Measurements from ENCODE around the gene RANBP1. TPM values are rescaled to one million over a fixed set of nuclear protein-coding genes. Genes with fewer than 3 reads are reported as not detected.
A peak's percentile ranks its signal among the peaks of the same experiment; 100 is the strongest.

RANBP1 gene
- total RNA-seq, 1 experiment from 2014 or later: 522 TPM

DNA sequence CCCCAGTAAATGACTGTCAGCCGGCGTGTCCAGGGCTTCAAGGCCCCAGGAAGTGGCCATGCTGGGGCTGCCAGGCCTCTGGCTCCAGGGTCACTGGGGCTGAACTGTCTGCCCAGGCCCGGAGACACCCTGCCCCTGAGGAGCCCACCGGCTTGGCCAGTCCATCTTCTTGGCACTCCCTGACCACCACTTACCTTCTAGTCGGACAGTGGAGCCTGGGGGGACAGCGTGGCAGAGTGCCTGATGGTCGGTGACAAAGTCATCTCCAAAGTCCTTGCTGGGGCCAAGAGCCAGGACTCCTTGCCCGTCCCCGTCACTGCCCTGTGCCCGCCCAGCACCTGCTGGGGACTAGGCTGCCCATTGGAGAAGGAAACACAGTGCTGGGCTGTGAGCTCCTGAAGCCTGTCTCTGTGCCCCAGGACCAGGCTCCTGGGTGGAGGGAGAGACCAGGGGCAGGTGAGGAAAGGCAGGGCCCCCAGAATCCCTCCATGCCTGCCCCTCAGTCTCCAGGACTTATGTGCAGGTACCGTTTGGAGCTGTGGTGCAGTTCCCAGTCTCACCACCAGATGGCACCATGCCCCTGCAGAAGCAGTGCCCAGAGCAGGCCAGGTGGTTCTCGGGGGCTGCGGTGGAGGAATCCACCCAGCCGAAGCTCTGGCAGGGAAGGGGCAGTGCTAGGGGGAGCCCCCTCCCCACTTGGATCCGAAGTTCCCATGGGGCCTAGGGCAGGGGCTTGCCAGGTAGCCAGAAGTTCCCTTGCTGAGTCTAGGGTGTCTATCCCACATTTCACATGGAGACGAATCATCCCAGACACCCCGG, 40.9 kb downstream of the RANBP1 start:
- H3K36me3 Mint-ChIP-seq (ENCODE audit: insufficient read depth in 1 of 3, low read depth in 3 of 3): no peaks in the 10 kb centered on the region
- H2BK20ac ChIP-seq (ENCODE audit: low read depth, low read length, poor library complexity, severe bottlenecking): no peak overlapping the region
- H3K23ac ChIP-seq (ENCODE audit: insufficient read length, low read depth, low read length): no peak overlapping the region
- no peaks in the 10 kb centered on the region for H4K20me1 ChIP-seq (ENCODE audit: control insufficient read depth, insufficient read depth, insufficient read length)
- no peak overlapping the region for H2BK5ac ChIP-seq (ENCODE audit: insufficient read length, low read length)
- no peak overlapping the region for H2BK12ac ChIP-seq (ENCODE audit: insufficient read length, low read depth, low read length)
- H3K9me3 ChIP-seq (ENCODE audit: control insufficient read depth, low read depth, low read length): no peaks in the 10 kb centered on the region
- no peak overlapping the region for H4K5ac ChIP-seq (ENCODE audit: insufficient read length, low read depth, low read length)
- no peak overlapping the region for H3K4me2 ChIP-seq (ENCODE audit: insufficient read depth, insufficient read length, low read length)
- no peaks in the 10 kb centered on the region for H3K9me3 Mint-ChIP-seq
- no peak overlapping the region for H2AK5ac ChIP-seq (ENCODE audit: insufficient read length, low read length)
- H3K27me3 ChIP-seq (ENCODE audit: insufficient read depth, low read length): no peaks in the 10 kb centered on the region
- DNase-seq: peak; percentile 89
- H2AFZ ChIP-seq (ENCODE audit: low read length): no peak overlapping the region
- no peak overlapping the region for H3K18ac ChIP-seq (ENCODE audit: insufficient read length, low read depth, low read length)
- no peak overlapping the region for H2BK120ac ChIP-seq (ENCODE audit: low read depth, low read length, poor library complexity, severe bottlenecking)
- H3K14ac ChIP-seq (ENCODE audit: insufficient read depth, low read length): no peak overlapping the region
- no CpG with 5 or more reads among the region's 17 CpGs for WGBS (ENCODE audit: extremely low coverage, insufficient read length, low lambda C conversion rate)
- no peaks in the 10 kb centered on the region for H3K79me2 ChIP-seq (ENCODE audit: insufficient read depth, low read length)
- H2BK15ac ChIP-seq (ENCODE audit: low read depth, low read length): no peak overlapping the region
- no peak overlapping the region for H3K27ac ChIP-seq (ENCODE audit: insufficient read length, low read depth, low read length)
- H3K4me1 Mint-ChIP-seq: peaks cover 6 to 14% of the 10 kb centered on the region in 2 experiments
- H3K4me3 Mint-ChIP-seq: 0 out of 5 replicates have a peak overlapping the region, but pooled peaks of 1 of the 2 experiments have one; percentile 23
- H3K56ac ChIP-seq (ENCODE audit: insufficient read length, low read depth, low read length): no peak overlapping the region
- H3K27ac Mint-ChIP-seq: no peak overlapping the region
- H3T11ph ChIP-seq (ENCODE audit: low read length): no peak overlapping the region
- no peak overlapping the region for H4K91ac ChIP-seq (ENCODE audit: insufficient read length, low read depth, low read length)
- no peak overlapping the region for H4K8ac ChIP-seq (replicated peaks; ENCODE audit: insufficient read length, low read depth, low read length)
- peaks cover 5% of the 10 kb centered on the region for H3K23me2 ChIP-seq (ENCODE audit: insufficient read length, low read depth, low read length, poor library complexity, severe bottlenecking)
- H3K79me1 ChIP-seq (ENCODE audit: insufficient read depth, low read depth, low read length, poor library complexity, severe bottlenecking): no peaks in the 10 kb centered on the region
- TF ChIP-seq, protein P1, sequence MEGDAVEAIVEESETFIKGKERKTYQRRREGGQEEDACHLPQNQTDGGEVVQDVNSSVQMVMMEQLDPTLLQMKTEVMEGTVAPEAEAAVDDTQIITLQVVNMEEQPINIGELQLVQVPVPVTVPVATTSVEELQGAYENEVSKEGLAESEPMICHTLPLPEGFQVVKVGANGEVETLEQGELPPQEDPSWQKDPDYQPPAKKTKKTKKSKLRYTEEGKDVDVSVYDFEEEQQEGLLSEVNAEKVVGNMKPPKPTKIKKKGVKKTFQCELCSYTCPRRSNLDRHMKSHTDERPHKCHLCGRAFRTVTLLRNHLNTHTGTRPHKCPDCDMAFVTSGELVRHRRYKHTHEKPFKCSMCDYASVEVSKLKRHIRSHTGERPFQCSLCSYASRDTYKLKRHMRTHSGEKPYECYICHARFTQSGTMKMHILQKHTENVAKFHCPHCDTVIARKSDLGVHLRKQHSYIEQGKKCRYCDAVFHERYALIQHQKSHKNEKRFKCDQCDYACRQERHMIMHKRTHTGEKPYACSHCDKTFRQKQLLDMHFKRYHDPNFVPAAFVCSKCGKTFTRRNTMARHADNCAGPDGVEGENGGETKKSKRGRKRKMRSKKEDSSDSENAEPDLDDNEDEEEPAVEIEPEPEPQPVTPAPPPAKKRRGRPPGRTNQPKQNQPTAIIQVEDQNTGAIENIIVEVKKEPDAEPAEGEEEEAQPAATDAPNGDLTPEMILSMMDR (conservative IDR thresholded peaks at IDR 0.05): peak; percentile 98
- no peaks in the 10 kb centered on the region for H3K4me1 ChIP-seq (ENCODE audit: insufficient read depth, low read length)
- no peak overlapping the region for H3K9ac ChIP-seq (ENCODE audit: extremely low read depth, insufficient read length, low read length)
- no peak overlapping the region for H3K4ac ChIP-seq (ENCODE audit: low read depth, low read length)
- H3K27me3 Mint-ChIP-seq (ENCODE audit: low read depth): no peaks in the 10 kb centered on the region

Measured in H9 (cell line).